HG02588 (cell line): ENCODE data around the gene SLC37A4.
"Not testable (repeated sequence)": the region's sequence is repeated elsewhere in the genome, so short reads cannot be mapped to it uniquely, and the experiment has no call there.

Source experiments
- ATAC-seq: cut with Tn5 transposase; IDR thresholded peaks from one replicate; pipeline ENCODE4 v1.9.1; 2021; ENCODE audit warnings: mild to moderate bottlenecking, moderate library complexity; ENCODE audit not compliant: unreplicated experiment

SLC37A4 gene

DNA sequence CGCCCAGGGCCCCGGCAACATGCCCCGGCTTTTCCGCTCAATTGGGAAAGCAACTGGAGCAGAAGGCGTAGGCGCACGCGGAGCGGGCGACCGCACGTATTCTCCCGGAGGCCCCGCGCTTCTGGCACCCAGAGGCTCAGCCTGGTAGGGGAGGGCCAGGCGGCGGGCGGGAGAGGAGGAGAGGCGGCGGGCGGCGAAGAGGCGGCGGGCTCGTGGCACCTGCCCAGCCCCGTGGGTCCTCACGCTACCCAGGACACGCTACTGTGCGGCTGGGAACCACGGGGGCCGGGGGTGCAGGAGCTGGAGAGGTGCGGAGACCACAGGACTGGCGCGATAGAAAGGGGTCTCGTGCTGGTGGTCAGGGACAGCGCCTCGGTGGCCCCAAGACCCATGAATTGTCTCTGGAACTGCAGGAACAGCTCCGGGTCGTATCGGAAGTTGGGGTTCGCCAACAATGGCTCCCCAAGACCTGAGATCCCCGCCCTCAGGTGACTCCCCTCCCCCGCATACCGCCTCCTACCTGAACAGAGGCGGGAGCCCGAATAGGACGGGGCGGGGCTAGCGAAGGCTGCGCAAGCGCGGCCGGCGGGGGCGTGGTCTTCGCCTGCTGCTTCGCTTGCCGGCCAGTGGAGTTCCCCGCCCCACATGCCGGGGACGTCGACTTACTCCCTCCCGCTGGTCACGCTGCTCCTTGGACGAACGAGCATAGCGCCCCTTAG, at the start of gene SLC37A4:
Gene SLC37A4, minus strand, starts transcription at position 549 of the 719 bp plus-strand sequence.
- ATAC-seq, result peak; percentile 81

DNA sequence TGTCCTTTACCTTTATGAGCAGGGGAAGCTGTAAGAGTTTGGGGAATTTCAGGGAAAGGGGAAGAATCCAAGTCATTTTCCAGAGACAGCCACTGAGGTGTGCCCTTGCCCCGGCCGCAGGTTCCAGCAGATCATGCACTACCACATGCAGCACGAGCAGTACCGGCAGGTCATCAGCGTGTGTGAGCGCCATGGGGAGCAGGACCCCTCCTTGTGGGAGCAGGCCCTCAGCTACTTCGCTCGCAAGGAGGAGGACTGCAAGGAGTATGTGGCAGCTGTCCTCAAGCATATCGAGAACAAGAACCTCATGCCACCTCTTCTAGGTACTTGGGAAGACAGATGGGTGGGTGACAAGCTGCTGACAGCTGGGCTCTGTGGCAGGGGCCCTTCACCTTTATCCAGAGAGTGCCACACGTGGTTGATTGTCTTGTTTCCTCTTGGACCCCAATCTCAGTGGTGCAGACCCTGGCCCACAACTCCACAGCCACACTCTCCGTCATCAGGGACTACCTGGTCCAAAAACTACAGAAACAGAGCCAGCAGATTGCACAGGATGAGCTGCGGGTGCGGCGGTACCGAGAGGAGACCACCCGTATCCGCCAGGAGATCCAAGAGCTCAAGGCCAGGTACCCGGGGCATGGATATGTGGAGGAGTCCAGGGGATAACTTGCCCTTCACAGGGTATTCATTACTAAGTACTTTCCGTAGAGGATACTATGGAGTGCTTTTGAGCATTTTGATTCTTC, 48.2 kb upstream of the SLC37A4 start:
- ATAC-seq, result no peak

DNA sequence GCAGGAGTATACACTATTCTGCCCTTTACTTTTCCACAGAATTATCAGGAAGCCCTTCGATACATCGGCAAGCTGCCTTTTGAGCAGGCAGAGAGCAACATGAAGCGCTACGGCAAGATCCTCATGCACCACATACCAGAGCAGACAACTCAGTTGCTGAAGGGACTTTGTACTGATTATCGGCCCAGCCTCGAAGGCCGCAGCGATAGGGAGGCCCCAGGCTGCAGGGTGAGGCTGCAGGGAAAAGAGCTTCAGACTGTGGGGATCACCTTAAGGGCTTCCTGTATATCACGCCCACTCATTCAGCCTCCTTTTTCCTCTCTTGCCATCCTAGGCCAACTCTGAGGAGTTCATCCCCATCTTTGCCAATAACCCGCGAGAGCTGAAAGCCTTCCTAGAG, 47.2 kb upstream of the SLC37A4 start:
- no peak for ATAC-seq

DNA sequence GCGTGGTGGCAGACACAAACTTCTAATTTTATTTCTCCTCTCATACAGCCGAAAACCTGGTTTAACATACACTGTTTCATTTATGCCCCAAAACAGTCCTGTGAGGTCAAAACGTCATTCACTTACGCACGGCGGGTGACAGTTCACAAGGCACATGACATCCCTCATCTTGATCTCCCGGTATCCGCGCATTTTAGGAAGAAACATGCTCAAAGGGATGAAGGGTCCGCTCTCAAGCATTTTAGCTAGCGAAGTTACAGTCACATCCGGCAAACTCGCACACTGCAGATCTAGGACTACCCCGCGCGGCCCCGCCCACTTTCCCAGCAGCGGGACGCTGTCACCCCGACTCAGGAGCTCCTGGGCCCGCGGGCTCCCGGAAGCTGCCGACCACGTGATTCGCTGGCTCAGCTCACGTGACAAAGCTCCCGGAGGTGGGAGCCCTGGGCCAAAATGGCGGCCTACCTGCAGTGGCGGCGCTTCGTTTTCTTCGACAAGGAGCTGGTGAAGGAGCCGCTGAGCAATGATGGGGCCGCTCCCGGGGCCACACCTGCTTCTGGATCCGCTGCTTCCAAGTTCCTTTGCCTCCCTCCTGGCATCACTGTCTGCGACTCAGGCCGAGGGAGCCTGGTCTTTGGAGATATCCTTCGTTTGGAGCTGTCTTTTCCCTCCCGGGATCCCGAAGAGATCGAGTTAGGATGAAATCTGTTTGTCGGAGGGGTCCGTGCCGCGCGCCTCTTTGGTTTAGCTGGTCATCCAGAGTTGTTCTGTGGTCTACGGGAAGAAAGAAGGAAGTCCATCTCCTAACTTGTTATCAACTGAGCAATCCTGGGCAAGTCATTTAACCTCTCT, 36.9 kb upstream of the SLC37A4 start, which contains the start of gene VPS11:
Gene VPS11, plus strand, starts transcription at position 448 of the 852 bp plus-strand sequence. Its CDS starts 6 bp downstream, at position 454.
- peak; percentile 94 for ATAC-seq

DNA sequence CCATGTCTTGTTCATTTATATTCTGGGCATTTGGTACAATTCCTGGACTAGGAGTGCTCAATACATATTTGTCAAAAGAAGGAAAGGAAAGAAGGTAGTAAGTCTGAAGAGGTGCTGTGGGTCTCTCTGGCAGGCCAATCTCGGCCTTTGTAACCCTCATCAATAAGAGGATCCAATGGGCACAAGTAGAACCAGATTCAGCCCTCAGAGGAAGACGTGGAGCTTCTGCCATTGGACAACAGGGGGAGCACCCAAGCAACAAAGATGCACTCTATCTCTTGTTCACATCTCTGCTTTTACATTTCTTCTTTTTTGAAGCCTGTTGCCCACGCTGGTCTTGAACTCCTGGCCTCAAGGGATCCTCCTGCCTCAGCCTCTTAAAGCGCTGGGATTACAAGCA, 34.7 kb upstream of the SLC37A4 start:
- ATAC-seq, result no peak

DNA sequence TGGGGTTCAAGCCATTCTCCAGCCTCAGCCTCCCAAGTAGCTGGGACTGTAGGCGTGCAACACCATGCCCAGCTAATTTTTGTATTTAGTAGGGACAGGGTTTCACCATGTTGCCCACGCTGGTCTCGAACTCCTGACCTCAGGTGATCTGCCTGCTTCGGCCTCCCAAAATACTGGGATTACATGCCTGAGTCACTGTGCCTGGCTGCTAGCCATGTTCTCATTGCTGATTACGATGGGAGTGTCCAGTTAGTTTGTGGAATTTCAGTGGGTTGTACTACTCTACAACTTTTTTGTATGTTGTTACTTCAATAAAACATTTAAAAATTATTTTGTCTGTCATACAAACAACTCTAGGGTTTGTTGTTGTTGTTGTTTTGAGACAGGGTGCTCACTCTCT, 32.1 kb upstream of the SLC37A4 start:
- no peak for ATAC-seq

DNA sequence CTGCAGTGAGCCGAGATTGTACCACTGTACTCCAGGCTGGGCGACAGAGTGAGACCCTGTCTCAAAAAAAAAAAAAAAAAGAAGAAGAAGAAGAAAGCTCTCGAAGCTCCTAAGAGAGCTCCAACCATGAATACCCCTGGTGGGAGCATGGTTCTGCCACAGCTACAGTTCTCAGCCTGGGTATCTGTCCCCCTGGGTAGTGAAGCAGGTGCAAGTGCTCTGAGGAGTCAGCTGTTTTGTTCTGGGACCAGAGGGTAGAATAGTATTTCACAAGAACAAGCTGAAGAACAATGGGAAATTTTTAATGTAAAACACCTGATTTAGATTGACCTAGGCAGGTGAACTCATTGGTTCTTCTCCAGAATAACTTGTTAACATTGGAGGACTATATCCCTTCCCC, 30.6 kb upstream of the SLC37A4 start:
- no peak for ATAC-seq

DNA sequence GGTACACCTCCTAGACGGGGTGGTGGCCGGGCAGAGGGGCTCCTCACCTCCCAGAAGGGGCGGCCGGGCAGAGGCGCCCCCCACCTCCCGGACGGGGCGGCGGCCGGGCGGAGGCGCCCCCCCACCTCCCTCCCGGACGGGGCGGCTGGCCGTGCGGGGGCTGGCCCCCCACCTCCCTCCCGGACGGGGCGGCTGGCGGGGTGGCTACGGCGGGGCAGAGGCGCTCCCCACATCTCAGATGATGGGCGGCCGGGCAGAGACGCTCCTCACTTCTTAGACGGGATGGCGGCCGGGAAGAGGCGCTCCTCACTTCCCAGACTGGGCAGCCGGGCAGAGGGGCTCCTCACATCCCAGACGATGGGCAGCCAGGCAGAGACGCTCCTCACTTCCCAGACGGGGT, 28.5 kb upstream of the SLC37A4 start:
- ATAC-seq, result not testable (repeated sequence)

DNA sequence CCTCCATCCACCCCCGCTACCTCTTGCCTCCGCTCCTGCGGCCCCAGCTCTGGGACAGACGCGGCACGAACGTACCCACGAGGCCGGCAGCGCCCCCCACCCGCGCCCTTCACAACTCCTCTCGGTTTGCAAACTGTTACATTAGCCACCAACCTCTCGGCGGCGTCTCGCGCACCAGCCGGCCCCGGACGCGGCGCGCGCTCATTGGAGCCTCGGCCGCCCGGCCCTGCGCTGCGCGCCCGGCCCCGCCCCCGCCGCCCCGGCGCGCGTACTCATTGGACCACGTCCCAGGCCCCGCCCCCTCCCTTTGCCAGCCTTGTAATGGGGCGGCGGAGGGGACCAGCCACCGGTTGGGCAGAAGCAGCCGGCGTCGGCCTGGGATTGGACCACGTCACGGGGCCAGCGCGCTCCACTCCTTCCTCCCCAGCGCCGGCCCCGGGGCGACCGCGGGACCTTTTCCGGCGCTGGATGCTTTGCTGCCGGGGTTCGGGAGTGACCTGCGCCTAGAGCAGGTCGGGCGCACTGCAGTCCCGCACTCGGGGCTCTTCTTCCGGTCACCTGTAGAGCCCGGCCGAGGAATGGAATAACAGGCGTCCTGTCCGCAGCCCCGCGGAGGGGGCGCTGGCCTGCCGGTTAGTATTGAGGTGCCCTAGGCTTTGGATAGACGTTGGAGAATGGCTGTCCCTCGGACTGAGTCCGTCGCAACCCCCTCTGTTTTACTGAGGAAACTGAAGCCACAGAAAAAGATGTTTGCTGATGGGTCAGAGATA, 26.5 kb upstream of the SLC37A4 start, which contains the start of gene HYOU1:
Gene HYOU1, minus strand, starts transcription at position 206 of the 770 bp plus-strand sequence. CDS start 1,045 bp downstream, outside the sequence.
- peak; percentile 90 for ATAC-seq

DNA sequence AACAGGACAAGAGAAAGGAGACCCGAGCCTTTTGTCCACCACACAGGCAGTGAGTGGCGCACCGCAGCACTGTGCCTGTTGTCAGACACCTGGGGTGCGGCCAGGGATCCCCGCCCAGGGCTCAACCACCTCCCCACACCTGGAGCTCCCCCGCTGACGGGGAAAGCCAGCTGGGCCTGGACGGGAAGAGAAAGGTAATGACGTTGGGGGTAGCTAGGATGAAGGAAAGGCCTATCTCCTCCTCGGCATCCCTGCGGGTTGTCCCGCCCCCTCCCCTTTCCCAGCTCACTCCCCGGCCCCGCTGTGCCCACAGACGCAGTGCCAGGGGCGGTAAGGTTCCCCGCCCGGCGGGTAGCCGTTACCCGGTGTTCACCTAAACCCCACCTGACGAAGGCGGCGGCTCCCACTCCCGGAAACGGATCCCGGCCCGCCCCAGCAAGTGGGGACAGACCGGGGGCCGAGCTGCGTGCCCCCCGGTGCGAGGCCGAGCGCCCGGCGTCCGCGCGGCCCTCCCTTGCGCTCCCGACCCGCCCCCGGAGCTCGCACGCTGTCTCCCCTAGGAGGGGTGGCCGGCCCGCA, 25.8 kb upstream of the SLC37A4 start:
- peak; percentile 5 for ATAC-seq

DNA sequence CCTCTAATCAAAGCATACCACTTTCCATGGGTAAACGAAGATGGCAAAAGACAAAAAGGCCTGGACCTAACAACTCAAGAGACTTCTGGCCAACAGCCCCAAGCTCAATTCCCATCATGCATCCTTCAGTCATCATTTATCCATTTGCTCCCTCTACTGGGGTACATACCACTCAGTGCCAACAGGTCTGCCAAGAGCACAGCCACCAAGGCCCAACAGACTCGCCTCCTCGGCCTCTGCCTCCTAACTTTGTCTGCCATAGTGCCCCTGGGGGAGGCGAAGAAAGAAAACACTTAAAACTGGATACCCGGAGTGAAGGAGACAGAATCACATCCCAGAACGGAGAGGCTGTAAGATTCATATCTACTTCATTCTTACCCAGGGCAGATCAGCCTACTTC, 25.2 kb upstream of the SLC37A4 start:
- no peak for ATAC-seq

DNA sequence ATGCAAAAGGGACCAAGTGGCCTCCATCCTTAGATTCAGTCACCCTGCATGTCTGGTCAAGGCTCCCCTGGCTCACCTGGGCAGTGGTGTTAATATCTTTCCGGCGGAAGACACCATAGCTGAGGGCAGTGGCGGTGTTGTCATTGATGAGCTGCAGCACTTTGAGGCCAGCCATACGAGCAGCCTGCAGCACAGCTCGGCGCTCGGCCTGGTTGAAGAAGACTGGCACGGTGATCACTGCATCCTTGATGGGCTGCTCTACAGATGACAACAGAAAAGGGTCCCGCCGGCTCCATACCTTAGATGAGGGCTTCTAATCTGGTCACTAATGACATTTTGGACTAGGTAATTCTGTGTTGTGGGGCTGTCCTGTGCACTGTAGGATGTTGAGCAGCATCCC, 23.7 kb upstream of the SLC37A4 start:
- ATAC-seq, result no peak

DNA sequence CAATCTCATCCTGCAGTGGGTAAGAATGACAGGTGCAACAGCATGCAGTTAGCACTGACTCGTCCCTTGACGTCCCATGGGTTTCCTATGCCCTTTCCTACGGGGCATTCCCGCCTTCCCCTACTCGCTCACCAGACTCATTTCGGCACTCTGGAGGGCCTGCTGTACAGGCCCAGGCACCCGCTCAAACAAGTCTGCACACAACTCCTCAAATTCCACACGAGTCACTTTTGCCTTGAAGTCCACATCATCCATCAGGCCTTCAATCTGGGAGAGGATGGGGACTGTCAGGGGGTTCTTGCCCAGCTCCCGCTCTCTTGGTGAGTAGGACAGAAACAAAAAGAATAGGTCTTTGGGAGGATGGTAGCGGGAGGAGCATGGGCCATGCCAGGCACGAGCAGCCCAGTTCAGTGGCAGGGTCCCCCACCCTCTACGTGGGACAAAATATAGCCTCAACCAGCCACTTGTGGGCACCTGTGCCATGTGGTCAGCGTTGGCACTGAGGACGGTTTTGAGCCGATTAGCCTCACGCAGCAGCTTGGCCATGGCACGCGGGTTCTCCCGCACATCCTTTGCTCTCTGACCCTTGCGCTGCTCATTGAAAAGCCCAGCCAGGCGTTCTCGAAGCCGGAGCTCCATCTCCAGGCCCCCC, 21.6 kb upstream of the SLC37A4 start:
- ATAC-seq, result peak; percentile 6

DNA sequence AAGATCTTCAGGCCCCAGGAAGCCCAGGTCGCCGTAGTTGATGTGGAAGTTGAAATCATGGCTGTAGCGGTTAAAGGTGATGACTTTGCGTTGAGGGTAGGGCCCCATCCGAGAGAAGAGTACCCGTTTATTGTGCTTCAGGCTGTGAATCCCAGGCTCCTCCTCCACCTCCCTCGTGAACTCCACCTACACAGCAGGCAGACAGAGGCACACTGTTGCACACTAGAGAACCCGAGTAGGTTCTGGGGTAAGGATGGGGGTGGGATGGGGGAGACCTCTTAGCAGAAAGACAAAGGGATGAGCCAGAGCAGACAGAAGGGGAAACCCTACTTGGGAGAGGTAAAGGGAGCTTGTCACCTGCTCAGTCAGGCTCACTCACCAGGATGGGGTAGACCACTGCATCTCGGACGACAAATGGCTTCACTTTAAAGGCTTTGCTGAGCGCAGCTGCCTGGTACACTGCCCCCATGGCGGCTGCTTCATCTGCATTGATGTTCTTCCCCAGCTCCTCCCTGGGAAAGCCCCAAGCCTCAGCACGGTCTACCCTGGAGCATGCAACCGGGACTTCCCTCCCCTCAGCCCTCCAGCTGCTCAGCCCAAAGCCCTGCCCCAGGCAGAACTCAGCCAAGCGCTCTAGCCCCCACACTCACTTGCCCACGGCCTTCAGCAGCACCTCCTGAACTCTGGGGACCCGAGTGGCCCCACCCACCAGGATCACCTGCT, 20.9 kb upstream of the SLC37A4 start:
- peak; percentile 59 for ATAC-seq

DNA sequence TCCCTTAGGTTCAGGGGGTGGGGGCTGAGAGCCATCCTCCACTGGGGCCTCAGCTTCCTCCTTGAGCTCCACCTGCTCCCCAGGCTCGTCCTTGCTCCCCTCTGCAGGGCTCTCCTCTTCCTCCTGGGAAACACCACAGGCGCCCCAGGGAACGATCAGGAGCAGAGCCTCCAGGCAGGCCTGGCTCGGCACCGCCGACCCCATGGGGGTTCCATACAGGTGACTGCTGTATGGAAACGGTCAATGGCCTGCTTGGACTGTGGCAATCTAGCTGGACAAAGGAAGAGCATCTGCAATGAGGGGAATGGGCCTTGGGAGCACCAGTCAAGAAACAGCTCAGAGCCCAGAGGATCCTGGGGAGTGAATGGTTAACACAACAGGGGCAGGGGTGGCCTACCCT, 18.4 kb upstream of the SLC37A4 start:
- no peak for ATAC-seq

DNA sequence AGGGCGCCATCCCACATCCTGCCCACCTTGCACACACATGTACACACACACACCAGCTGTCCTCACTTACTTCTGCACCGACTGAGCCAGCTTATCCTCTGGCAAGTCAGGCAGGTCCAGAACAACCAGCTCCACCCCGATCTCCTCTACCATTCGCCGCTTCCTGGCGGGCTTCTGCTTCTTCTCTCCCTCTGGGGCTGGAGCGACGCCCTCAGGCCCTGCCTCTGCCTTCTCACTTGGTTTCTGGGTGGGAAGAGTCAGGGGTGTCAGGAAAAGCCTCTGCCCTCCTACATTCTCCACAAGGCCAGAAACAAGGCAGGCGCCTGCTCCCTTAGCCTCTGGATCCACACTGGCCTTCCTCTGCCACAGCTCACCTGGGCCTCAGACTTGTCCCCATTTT, 18.0 kb upstream of the SLC37A4 start:
- no peak for ATAC-seq

DNA sequence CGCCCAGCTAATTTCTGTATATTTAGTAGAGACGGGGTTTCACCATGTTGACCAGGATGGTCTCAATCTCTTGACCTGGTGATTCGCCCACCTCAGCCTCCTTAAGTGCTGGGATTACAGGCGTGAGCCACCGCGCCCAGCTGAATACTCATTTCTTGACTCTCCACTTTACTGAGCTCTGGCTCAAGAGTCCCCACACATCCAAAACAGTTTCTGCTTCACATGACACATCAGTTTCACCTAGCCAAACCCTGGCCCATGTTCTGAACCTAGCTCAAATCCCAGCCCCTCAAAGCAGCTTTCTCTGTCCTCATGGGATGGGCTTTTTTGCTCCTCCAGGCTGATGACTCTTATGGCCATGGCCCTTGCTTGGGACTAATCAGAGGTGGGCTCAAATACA, 16.5 kb upstream of the SLC37A4 start:
- ATAC-seq, result no peak

DNA sequence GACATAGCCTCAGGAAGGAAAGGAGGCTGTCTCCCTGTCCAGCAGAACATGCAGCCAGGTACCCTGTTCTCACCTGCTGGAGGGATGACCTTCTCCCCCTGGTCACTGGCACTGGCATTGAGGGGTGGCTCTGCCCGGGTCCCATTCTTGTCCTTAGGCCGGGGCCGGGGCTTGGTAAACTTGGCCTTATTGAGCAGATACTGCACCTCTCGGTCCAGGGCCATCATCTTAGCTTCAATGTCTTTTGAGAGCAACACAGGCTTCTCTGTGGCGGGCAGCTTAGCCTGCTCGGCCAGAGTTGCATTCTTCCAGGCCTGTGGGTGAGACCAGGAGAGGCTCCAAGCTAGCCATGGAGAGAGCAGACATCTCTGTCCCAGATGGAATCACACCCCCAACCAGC, 15.8 kb upstream of the SLC37A4 start:
- ATAC-seq, result no peak

DNA sequence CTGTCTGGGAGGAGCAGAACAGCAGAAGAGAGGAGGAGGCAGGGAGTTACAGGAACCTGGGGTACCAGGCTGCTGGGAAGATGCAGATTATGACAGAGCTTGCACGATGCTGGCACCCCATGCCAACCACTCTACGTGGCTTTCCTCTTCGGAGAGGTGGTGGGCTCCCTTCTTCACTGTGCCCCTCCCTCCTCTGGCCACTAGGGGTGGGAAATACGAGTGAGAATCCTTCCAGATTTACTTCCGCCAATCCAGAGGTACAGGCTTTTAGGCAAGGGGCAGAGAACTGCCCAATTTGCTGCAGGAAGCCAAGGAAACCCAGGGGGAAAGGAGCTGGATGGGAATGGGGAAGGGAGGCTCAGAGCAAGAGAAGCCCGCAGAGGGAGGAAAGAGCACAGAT, 14.0 kb upstream of the SLC37A4 start:
- no peak for ATAC-seq
